Activated CD8-positive, alpha-beta memory T cell treated with anti-CD3 and anti-CD28 coated beads, Interleukin-2, amount 50 U/mL, for 24 hours (primary cell): ENCODE results near the gene PNPLA5.
"Not testable (repeated sequence)": the region's sequence is repeated elsewhere in the genome, so short reads cannot be mapped to it uniquely, and the experiment has no call there.

ENCODE experiments used
- DNase-seq: peaks from one replicate; pipeline ENCODE4 v3.0.0-alpha.2; 2020; ENCODE audit errors: extremely low read depth

The PNPLA5 gene

DNA sequence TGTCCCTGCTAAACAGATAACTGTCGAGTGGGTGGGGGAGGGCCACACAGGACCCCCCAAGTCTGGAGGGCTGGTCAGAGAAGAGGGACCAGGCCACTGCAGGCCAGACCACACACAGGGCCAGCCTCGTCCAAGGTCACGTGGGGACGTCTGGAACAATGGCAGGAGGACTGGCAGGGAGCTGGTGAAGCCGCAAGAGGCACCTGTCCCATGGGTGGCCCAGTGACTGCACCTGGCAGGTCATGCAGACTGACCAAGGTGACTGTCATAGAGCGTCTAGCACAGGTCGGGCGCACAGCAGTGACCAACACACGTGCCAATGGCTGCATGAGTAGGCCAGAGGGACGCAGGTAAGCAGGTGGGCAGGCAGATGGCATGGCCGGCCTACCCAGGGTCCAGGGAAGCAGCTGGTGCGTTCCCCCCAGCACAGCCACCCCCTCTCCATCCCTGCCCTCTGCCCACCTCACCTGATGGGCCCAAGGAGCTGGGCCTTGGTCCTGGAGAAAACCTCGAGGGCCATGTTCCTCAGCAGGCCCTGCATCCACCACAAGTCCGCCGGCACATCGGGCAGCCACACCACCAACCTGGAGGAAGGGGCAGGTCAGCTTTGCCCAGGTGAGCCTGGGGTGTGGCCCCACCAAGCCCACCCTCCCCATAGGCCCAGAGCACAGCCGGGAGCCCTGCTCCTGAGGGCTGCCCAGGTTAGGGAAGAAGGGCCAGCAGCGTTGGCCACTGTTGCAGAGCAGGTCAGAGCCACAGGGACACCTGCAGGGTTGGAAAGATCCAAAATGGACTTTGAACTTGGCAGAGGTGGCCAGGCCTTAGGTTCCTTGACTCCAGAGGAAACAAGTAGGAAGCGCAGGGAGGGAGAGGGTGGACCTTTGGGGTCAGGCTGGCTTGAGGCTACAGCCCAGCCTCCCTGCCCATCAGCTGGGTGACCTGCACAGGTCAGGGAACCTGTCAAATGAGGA lies 10.4 kb downstream of the PNPLA5 start:
- no peak for DNase-seq

- no peak for DNase-seq
These were observed 11.2 kb downstream of the PNPLA5 start for GRCh38 chr22:43880541-43880991.

- DNase-seq: no peak
These were observed 11.8 kb downstream of the PNPLA5 start for GRCh38 chr22:43879901-43880540.

- no peak for DNase-seq
These were observed 12.8 kb downstream of the PNPLA5 start for GRCh38 chr22:43878831-43879550.

- DNase-seq: no peak
These were observed 13.6 kb downstream of the PNPLA5 start for GRCh38 chr22:43878079-43878795.

DNA sequence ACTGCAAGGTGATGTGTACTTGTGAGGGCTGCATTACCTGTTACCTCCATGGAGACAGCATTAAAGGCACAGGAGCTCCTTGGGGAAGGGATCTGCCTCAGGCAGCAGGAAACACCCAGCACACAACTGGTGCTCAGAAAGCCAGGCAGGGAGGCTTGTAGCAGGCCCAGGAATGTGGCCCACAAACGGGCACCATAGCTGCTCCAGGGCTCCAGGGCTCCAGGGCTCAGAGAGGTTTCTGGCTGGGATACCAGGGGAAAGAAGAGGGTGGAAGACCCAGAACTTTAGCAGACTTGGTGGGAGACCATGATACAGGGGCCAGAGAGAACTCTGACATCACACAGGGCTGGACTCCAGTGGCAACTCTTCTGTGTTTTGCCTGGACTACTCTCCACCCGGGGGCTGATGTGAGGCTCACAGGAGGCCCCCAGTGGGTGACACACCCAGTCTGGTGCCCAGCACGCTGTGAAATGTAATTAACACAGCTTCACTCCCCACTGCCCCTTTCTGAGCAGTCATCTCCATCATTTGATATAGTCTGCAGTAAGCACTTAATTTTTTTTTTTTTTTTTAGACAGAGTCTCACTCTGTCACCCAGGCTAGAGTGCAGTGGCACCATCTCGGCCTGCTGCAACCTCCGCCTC lies 14.8 kb downstream of the PNPLA5 start:
- DNase-seq: no peak

- no peak for DNase-seq
These were observed 22.0 kb downstream of the PNPLA5 start for GRCh38 chr22:43869799-43870198.

DNA sequence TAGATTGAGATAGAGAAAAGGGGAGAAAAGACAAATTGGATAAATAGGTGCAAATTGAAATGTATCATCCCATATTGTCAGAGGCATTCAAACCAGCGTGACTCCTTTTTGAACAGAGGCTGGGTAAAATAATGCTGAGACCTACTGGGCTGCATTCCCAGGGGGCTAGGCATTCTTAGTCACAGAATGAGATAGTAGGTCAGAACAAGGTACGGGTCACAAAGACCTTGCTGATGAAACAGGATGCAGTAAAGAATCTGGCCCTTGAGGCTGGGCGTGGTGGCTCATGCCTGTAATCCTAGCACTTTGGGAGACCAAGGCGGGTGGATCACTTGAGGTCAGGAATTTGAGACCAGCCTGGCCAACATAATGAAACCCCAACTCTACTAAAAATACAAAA lies 22.8 kb downstream of the PNPLA5 start:
- DNase-seq: not testable (repeated sequence)

DNA sequence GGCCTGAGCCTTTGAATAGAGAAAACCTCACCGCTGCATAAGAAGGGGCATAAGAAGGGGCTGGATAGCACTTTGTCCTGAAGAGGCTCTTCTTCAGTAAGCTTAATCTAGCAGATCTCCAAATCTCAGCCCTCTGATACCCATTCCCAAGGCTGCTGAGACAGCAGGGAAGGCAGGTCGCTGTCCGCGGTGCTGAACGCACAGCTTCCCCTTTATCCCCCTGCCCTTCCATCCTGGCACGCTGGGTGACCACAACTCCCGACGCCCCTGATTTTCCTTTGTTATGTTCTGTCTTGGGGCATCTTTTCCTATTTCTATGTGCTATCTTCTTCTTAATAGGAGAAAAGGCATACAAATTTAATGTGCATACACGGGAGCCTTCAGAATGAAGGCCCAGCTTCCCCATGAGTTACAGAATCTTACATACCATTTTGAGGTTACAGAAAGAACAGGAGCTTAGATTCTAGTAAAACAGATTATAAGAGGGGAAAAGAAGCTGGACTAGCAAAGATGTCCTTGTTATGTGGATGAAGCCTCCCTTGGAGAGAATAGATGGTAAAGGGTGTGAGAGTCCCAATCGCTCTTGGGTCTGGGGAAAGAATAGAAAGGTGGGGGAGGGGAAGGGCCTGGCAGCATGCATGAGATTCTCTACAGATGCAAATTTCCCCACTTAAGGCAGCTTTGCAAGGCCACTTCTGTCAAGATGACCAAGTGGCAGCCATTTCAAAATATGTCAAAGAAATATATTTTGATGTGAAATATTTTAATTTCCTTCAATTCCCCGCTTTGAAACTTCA lies 23.8 kb downstream of the PNPLA5 start:
- no peak for DNase-seq

- DNase-seq: no peak
These were observed 29.0 kb downstream of the PNPLA5 start for GRCh38 chr22:43862882-43863202.

DNA sequence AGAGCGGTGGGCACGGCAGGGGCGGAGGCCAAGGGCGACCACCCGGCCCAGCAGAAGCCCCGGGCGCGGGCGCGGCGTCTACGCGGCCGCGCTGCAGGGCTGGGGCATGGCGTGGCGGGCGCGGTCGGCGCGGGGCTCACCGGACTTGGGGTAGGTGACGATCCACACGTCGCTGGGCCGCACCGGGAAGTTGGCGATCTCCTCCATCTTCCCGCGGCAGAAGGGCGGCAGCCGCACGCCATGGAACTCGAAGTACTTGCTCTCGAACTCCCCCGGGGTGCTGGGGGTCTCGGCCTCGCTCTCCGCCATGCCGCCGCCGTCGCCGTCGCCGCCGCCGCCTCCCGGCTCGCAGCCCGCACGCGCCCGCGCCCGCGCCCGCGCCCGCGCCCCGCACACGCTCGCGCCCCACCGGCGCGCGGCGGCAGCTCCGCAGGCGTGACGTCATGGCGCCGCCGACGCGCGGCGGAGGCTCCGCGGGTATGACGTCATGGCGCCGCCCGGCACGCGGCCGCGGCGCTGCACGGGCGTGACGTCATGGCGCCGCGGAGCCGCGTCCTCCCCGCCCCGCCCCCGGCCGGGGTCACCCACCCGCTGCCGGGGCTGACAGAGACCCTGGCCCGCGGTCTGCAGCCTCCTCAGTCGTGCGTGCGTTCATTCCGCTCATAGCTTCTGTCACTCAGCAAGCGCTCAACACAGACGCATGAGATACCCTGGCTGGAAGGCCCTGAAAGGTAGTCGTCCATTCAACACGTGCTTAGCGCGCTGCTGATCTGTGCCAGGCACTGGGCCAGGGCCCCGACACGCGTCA lies 29.5 kb downstream of the PNPLA5 start, which contains the start of gene SULT4A1:
Gene SULT4A1, minus strand, starts transcription at position 440 of the 808 bp plus-strand sequence. Its CDS starts 131 bp downstream, at position 309.
- no peak for DNase-seq

- DNase-seq: no peak
These were observed 30.3 kb downstream of the PNPLA5 start for GRCh38 chr22:43861529-43861928.

DNA sequence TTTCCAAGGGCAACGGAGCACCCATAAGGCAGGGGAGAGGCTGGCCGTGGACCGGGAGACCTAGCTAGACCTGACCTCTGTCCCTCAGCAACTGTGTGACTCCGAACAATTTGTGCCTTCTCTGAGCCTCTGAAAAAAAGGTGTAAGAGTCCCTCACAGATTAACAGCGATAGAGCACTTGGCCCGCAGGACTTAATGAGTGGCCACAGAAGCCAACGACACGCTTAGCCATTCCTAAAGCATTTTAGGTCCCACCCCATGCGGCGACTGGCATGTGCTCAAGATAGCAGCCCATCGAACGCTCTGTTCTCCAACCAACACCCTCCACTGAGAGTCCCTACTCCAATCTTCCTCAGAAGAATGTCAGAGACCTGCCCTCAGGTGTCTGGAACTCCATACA lies 31.0 kb downstream of the PNPLA5 start:
- DNase-seq: no peak

DNA sequence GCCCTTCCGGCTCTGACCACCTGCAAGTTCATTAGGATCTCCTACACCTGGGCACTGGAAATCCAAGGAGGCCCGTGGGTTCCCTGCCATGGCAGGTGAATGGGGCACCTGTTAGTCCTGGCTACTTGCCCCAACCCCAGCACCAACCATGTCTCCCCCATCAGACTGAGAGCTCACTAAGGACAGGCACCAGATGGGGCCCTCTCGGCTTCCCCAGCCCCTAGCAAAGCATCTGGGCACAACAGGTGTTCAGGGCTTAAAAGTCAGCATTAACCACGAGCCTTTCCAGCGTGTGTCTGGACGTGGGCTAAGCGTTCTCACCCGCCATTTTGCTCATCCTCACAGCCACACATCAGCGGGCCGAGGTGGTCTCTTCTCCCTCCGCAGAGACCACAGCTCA lies 31.7 kb downstream of the PNPLA5 start:
- DNase-seq: no peak

- no peak for DNase-seq
These were observed 32.2 kb downstream of the PNPLA5 start for GRCh38 chr22:43859621-43860020.

GRCh38 chr22:43859176-43859575 lies 32.6 kb downstream of the PNPLA5 start:
- no peak for DNase-seq

GRCh38 chr22:43858156-43858895 lies 33.5 kb downstream of the PNPLA5 start:
- no peak for DNase-seq

DNA sequence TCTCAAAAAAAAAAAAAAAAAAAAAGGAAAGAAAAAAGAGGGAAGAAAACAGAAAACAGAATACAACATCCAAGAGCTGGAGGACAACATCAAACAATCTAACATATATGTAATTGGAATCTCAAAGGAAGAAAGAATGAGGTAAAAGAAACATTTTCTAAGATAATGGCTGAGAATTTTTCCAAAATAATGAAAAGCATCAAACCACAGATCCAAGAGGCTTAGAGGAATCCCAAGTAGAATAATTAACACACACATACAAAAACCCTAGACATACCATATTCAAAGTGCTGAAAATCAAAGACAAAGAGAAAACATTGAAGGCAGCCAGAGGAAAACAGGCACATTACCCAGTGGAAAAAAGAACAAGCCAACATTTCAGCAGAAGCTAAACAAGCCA lies 34.4 kb downstream of the PNPLA5 start:
- DNase-seq: no peak

DNA sequence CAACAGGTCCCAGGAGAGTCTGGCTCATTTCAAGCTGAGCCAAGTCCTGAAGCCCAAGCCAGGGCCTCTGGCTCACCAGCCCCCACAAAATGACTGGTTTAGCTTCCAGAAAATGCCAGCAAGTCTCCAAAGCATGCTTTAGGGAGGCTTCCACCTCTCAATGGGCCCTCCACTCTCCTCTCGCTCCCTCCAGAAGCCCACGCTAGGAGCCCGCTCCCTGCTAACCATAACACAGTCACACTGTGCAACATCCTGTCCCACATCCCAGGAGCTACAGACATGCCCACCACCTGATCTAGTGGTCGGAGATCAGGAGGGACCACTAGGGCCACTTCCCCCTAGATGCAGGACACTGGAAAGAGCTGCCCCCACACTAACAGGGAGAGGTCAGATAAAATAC lies 36.4 kb downstream of the PNPLA5 start:
- no peak for DNase-seq
